Measurements from ENCODE around the gene CPZ. TPM values are rescaled to one million over a fixed set of nuclear protein-coding genes. Genes with fewer than 3 reads are reported as not detected.

CPZ gene
- total RNA-seq, 1 donor from 2014 or later, result not detected

- H3F3A ChIP-seq (ENCODE audit: low read depth), result no peaks in the 10 kb centered on the region
- H2AFZ ChIP-seq (replicated peaks), result no peak overlapping the region
- Mint-ChIP-seq H3K4me3 (no peak overlapping the region), H3K36me3 (no peaks in the 10 kb centered on the region), H3K4me1 (peaks cover 8% of the 10 kb centered on the region), H3K9me3 (no peaks in the 10 kb centered on the region), H3K27me3 (ENCODE audit: insufficient read depth, low read depth) (peaks cover 8% of the 10 kb centered on the region), H3K27ac (no peak overlapping the region)
- no peaks in the 10 kb centered on the region for H3K4me1 ChIP-seq
- no peak overlapping the region for H3K4me3 ChIP-seq
- H3K27me3 ChIP-seq, result no peaks in the 10 kb centered on the region
- no peaks in the 10 kb centered on the region for H3K9me3 ChIP-seq (ENCODE audit: low read depth)
- no peak for TF ChIP-seq CTCF (IDR thresholded peaks at IDR 0.05)
- no peaks in the 10 kb centered on the region for H4K20me1 ChIP-seq (ENCODE audit: low read depth)
- no peak overlapping the region for H3K9ac ChIP-seq
- H3K4me2 ChIP-seq, result no peak overlapping the region
- DNase-seq (ENCODE audit: low spot score), result no peak
- H3K79me2 ChIP-seq (ENCODE audit: low read depth), result no peaks in the 10 kb centered on the region
- H3K27ac ChIP-seq, result no peak overlapping the region
- H3K36me3 ChIP-seq, result no peaks in the 10 kb centered on the region
Measured at GRCh38 chr4:8600266-8600665, 7.7 kb downstream of the CPZ start.

GRCh38 chr4:8600686-8601085, 8.1 kb downstream of the CPZ start:
- Histone ChIP-seq H4K20me1 (ENCODE audit: low read depth) (no peaks in the 10 kb centered on the region), H3K36me3 (no peaks in the 10 kb centered on the region), H3F3A (ENCODE audit: low read depth) (no peaks in the 10 kb centered on the region), H3K4me3 (no peak overlapping the region), H3K9me3 (ENCODE audit: low read depth) (no peaks in the 10 kb centered on the region), H3K4me1 (no peaks in the 10 kb centered on the region), H3K27ac (no peak overlapping the region), H3K27me3 (no peaks in the 10 kb centered on the region), H3K79me2 (ENCODE audit: low read depth) (no peaks in the 10 kb centered on the region), H3K4me2 (no peak overlapping the region), H3K9ac (no peak overlapping the region), H2AFZ (replicated peaks) (no peak overlapping the region)
- TF ChIP-seq CTCF (IDR thresholded peaks at IDR 0.05) (no peak), EZH2 (IDR thresholded peaks at IDR 0.05) (no peak)
- no peak overlapping the region for H3K27ac Mint-ChIP-seq
- DNase-seq (ENCODE audit: low spot score), result no peak
- peaks cover 6% of the 10 kb centered on the region for H3K4me1 Mint-ChIP-seq
- H3K36me3 Mint-ChIP-seq, result no peaks in the 10 kb centered on the region
- H3K4me3 Mint-ChIP-seq, result no peak overlapping the region
- peaks cover 8% of the 10 kb centered on the region for H3K27me3 Mint-ChIP-seq (ENCODE audit: insufficient read depth, low read depth)
- H3K9me3 Mint-ChIP-seq, result no peaks in the 10 kb centered on the region

- TF ChIP-seq CTCF (IDR thresholded peaks at IDR 0.05) (no peak), EZH2 (IDR thresholded peaks at IDR 0.05) (no peak), EZH2phosphoT487 (IDR thresholded peaks at IDR 0.05) (no peak)
- no peaks in the 10 kb centered on the region for H3K36me3 Mint-ChIP-seq
- H3K27ac Mint-ChIP-seq, result no peak overlapping the region
- Histone ChIP-seq H3K9me3 (ENCODE audit: low read depth) (no peaks in the 10 kb centered on the region), H3K4me2 (no peak overlapping the region), H4K20me1 (ENCODE audit: low read depth) (no peaks in the 10 kb centered on the region), H3F3A (ENCODE audit: low read depth) (no peaks in the 10 kb centered on the region), H3K36me3 (no peaks in the 10 kb centered on the region), H3K27me3 (no peaks in the 10 kb centered on the region), H3K9ac (no peak overlapping the region), H3K79me2 (ENCODE audit: low read depth) (no peaks in the 10 kb centered on the region), H3K4me1 (no peaks in the 10 kb centered on the region), H2AFZ (replicated peaks) (no peak overlapping the region), H3K4me3 (no peak overlapping the region), H3K27ac (no peak overlapping the region)
- no peak for DNase-seq (ENCODE audit: low spot score)
- peaks cover 5% of the 10 kb centered on the region for H3K4me1 Mint-ChIP-seq
- peaks cover 8% of the 10 kb centered on the region for H3K27me3 Mint-ChIP-seq (ENCODE audit: insufficient read depth, low read depth)
- H3K4me3 Mint-ChIP-seq, result no peak overlapping the region
- H3K9me3 Mint-ChIP-seq, result no peaks in the 10 kb centered on the region
Measured at GRCh38 chr4:8601086-8601485, 8.5 kb downstream of the CPZ start.

- Histone ChIP-seq H3K4me2 (no peak overlapping the region), H4K20me1 (ENCODE audit: low read depth) (no peaks in the 10 kb centered on the region), H3K27ac (no peak overlapping the region), H3K9ac (no peak overlapping the region), H3K4me3 (no peak overlapping the region), H3K9me3 (ENCODE audit: low read depth) (no peaks in the 10 kb centered on the region), H3F3A (ENCODE audit: low read depth) (no peaks in the 10 kb centered on the region), H3K36me3 (no peaks in the 10 kb centered on the region), H2AFZ (replicated peaks) (no peak overlapping the region), H3K4me1 (no peaks in the 10 kb centered on the region), H3K27me3 (no peaks in the 10 kb centered on the region), H3K79me2 (ENCODE audit: low read depth) (no peaks in the 10 kb centered on the region)
- Mint-ChIP-seq H3K27ac (no peak overlapping the region), H3K4me3 (no peak overlapping the region), H3K4me1 (peaks cover 5% of the 10 kb centered on the region), H3K9me3 (no peaks in the 10 kb centered on the region), H3K36me3 (no peaks in the 10 kb centered on the region), H3K27me3 (ENCODE audit: insufficient read depth, low read depth) (peaks cover 8% of the 10 kb centered on the region)
- DNase-seq (ENCODE audit: low spot score), result no peak
- no peak for TF ChIP-seq EZH2 (IDR thresholded peaks at IDR 0.05)
- TF ChIP-seq EZH2phosphoT487 (IDR thresholded peaks at IDR 0.05), result no peak
- no peak for TF ChIP-seq CTCF (IDR thresholded peaks at IDR 0.05)
Measured at GRCh38 chr4:8601556-8601955, 9.0 kb downstream of the CPZ start.
